HG02798 (cell line): ENCODE results near the gene SNN.

Experiments used
- ATAC-seq: cut with Tn5 transposase; IDR thresholded peaks from one replicate; pipeline ENCODE4 v1.9.1; 2021; ENCODE audit warnings: mild to moderate bottlenecking; ENCODE audit not compliant: unreplicated experiment, poor library complexity

Gene SNN

GRCh38 chr16:11634312-11634711 is 33.9 kb upstream of the SNN start:
- ATAC-seq = no peak

GRCh38 chr16:11635113-11635652 is 33.1 kb upstream of the SNN start:
- no peak for ATAC-seq

GRCh38 chr16:11635679-11636171 is 32.5 kb upstream of the SNN start:
- ATAC-seq = no peak

- no peak for ATAC-seq
Measured at GRCh38 chr16:11636172-11636721, 32.0 kb upstream of the SNN start.

GRCh38 chr16:11637320-11637719 is 30.9 kb upstream of the SNN start:
- ATAC-seq = no peak

- no peak for ATAC-seq
Measured at GRCh38 chr16:11638140-11638539, 30.1 kb upstream of the SNN start.

GRCh38 chr16:11639008-11639562 is 29.2 kb upstream of the SNN start:
- no peak for ATAC-seq

- ATAC-seq = no peak
Measured at GRCh38 chr16:11639925-11640899, 28.0 kb upstream of the SNN start.

- ATAC-seq = no peak
Measured at GRCh38 chr16:11640987-11641817, 27.1 kb upstream of the SNN start.

- no peak for ATAC-seq
Measured at GRCh38 chr16:11642765-11643116, 25.5 kb upstream of the SNN start.

GRCh38 chr16:11649276-11649675 is 19.0 kb upstream of the SNN start:
- no peak for ATAC-seq

GRCh38 chr16:11650641-11651591 is 17.3 kb upstream of the SNN start:
- no peak for ATAC-seq

- ATAC-seq = no peak
Measured at GRCh38 chr16:11651796-11652195, 16.5 kb upstream of the SNN start.

GRCh38 chr16:11655655-11656054 is 12.6 kb upstream of the SNN start:
- no peak for ATAC-seq

GRCh38 chr16:11657556-11657955 is 10.7 kb upstream of the SNN start:
- ATAC-seq = no peak

- no peak for ATAC-seq
Measured at GRCh38 chr16:11658896-11659708, 9.2 kb upstream of the SNN start.

GRCh38 chr16:11660565-11660964 is 7.7 kb upstream of the SNN start:
- no peak for ATAC-seq

GRCh38 chr16:11662582-11662981 is 5.7 kb upstream of the SNN start:
- no peak for ATAC-seq
